ENCODE results near the gene RAPGEF1.

- TF ChIP-seq TAF1 (IDR thresholded peaks at IDR 0.05; ENCODE audit: low read depth), result no peak
- no peak for TF ChIP-seq USF1 (IDR thresholded peaks at IDR 0.05)
- TF ChIP-seq EP300 (IDR thresholded peaks at IDR 0.05; ENCODE audit: borderline replicate concordance), result no peak
These were observed 1.4 kb downstream of the RAPGEF1 start for GRCh38 chr9:131738293-131739132.
